GM18508 (cell line): ENCODE measurements around the gene SLC38A3.

Experiments
- ATAC-seq: cut with Tn5 transposase; IDR thresholded peaks from one replicate; pipeline ENCODE4 v1.9.1; 2021; ENCODE audit warnings: moderate number of reproducible peaks; ENCODE audit not compliant: insufficient read depth, unreplicated experiment

SLC38A3 gene

GRCh38 chr3:50204804-50205412, at the start of gene SLC38A3:
SLC38A3 (plus strand) TSS chr3:50205271; CDS start chr3:50214200, 8,929 bp downstream.
- no peak for ATAC-seq

- ATAC-seq = no peak
Measured at GRCh38 chr3:50155491-50155878, 49.6 kb upstream of the SLC38A3 start.

GRCh38 chr3:50155891-50156290, 49.2 kb upstream of the SLC38A3 start:
- ATAC-seq = no peak

DNA sequence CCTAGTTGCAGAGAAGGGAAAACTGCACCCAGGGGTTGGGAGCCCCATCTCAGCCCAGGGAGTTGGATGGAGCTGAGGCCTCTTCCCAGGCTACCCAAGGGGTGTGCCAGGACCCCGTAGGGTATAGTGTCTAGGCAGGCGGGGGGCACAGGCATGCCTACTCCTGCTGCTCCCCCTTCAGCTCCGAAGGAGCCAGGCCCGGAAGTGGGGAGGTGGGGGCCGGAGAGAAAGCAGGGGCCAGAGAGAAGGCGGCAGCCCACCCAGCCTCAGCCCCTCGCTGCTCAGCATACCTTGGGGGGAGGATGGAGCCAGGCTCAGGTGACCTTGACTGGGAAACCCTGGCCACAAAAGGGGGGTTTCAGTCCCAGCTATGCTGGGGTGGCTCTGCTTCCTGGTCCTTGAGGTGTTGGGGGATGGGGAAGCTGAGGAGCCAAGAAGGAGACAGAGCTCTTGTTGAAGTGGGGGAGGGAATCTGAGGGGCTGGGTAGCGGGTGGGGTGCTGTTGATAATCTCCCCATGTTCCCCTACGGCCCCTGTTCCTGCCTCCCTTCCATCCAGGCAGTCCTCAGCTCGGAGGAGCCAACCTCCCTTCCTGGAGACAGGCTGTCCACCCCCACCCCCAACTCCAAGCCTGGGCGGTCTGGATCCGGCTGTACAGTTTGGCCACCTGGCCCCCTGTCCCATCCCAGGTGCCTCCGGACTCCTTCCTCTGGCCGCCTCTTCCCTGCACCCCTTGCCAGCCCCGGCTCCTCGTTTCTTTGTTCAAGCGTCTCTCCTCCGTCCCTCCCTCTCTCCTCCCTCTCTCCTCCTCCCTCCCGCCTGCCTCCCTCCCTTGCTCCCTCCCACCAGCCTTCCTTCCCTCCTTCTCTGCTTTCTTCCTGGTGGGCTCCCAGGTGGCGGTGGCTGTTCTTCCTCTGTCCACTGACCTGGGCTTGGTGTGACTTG, 48.2 kb upstream of the SLC38A3 start:
- no peak for ATAC-seq

GRCh38 chr3:50157827-50158529, 47.1 kb upstream of the SLC38A3 start:
- no peak for ATAC-seq

- ATAC-seq = no peak
Measured at GRCh38 chr3:50158530-50159146, 46.4 kb upstream of the SLC38A3 start.

DNA sequence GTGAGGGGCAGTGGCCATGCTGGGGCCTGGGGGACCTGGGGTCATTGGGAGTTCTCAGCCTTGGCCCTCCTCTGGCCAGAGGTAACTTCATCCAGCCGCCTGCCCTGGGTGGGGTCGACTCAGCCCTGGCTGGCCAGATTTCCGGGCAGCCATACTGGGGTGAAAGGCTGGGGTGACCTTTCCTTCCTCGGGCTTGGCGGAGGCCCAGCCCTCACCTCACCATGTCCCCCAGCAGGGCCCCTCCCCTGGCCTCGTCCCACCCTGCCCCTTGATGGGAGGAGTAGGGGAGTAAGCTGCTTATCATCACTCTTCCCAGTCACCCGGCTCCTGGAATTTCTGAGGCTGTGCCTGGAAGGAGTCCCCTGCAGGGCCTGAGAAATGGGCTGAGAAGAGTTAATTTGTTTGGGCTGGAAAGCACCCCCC, 44.5 kb upstream of the SLC38A3 start:
- ATAC-seq = no peak

GRCh38 chr3:50161320-50161719, 43.8 kb upstream of the SLC38A3 start:
- ATAC-seq = no peak

- no peak for ATAC-seq
Measured at GRCh38 chr3:50162034-50162883, 42.8 kb upstream of the SLC38A3 start.

DNA sequence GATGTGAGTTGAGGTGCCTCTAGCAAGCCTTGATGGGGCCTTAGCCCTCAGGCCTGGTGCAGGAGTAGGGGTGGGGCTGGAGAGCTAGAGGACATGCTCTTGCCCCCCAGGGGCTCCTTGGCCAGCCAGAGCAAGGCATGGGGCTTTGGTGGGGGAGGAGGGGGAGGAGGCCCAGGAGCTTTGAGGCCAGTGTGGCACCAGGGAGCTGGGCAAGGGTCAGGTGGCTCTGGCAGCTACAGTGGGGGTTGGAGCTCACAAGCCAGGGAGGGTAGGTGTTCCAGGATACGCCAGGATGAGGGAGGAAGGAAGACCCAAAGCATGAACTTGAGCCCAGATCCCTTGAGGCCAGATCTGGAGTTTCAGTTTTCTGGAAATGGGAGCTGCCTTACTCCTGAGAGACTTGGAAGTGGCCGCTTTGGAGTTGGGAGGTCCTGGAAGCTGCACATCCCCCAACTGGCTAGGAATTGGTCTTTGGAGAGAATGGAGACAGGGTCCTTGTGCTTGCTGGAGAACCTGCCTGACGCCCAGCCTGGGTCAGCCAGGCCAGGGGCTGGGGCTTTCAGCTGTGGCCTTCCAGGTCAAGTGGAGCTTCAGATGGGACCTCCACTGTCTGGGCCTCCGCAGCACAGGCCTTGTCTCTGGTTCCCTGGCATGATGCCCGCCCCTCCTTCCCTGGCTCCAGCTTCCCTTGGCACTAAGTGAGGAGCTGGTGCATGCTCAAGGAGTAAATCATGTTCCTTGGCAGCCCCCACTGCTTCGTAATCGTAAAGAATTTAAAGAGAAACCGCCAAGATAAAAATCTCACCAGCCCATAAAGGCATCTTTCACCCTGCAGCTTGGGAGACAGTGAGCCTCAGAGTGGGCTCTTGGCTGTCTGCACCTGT, 41.3 kb upstream of the SLC38A3 start:
- no peak for ATAC-seq

DNA sequence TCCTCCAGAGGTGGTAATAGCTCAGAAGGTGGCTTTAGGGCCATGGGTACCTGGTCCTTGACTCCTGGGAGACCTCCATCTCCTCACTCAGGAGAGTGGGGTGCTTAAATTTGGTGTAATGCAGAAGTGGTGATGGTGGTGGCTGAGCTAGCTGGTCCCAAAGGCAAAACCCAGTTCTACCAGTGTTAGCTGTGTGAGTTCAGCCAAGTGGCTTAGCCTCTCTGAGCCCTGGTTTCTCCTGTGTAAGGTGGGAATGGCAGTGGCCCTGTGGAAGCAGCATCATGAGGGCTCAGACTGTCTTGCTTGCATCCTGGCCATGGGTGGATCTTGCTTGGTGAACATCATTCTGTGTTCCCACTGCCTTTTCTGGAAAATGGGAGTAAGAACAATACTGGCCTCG, 40.6 kb upstream of the SLC38A3 start:
- ATAC-seq = no peak

GRCh38 chr3:50164984-50165909, 39.8 kb upstream of the SLC38A3 start:
- ATAC-seq = no peak

- no peak for ATAC-seq
Measured at GRCh38 chr3:50165910-50166538, 39.0 kb upstream of the SLC38A3 start.

GRCh38 chr3:50166620-50167019, 38.5 kb upstream of the SLC38A3 start:
- no peak for ATAC-seq

DNA sequence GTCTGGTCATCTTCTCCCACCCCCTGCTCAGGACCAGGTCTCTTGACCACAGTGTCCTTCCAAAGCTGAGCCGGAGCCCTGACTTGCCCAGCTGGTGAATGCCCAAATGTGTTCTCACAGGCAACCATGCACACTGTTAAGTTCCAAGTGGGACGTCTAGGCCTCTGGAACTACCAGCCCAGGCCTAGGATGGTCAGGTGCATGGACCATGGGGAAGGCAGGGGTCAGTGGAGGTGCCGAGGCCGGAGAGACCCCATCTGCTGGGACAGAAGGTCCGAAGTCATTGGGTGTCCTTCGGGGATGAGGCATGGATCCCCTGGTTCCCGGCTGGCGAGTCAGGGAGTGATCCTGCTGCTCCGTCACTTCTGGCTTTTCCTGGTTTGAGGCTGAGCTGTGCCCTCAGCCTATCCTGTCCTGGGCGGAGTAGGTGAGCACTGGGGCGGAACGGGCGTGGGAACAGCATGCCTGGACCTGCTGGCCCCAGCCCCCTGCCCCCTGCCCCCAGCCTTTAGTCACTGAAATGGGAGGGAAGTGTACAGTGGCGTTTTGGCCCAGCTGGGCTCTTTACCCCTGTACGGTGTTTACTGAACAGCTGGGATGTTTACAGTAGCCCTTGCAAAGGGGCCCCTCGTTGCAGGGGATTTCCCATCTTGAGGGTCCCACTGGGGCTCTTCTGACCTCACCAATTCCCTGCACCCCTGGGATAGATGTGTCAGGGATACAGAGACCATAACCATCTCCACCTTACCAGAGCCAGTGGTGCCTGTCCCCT, 37.8 kb upstream of the SLC38A3 start:
- no peak for ATAC-seq

DNA sequence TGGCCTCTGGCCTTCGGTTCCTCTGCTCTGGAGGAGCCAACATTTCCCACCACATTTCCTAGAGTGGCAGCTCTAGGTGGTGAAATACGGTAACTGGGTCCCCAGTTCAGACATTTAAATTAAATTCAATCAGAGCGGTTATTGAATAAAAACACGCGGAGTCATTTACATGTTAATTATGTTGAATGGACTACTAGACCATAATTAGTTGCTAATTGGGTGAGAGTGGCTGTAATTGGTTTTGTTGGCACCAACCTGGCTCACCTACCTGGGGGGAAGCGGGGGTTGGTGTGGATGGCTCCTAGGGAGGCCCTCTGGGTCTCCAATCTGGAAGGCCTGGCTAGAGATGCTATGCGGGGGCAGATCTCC, 37.2 kb upstream of the SLC38A3 start:
- ATAC-seq = no peak

DNA sequence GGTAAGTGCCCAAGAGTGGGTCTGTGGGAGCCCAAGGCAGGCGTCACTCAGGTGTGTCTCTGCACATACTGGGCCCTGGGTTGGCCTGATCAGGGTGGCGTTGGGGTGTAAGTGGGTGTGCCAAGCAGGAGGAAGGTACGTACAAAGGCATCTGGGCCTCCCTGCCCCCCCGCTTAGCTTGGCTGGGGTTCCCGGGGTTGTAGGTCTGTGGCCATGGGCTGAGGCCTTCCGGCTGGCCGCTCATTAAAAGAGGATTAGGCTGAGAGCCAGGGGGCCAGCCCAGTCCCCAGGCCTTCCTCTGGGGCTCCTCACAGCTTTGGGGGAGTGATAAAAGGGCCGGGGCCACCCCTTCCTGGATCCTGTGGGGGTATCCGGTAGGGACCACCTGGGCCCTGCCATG, 36.7 kb upstream of the SLC38A3 start:
- no peak for ATAC-seq
